Astrocyte (in vitro differentiated cells and primary cell): ENCODE results near the gene SNED1. TPM values are rescaled to one million over a fixed set of nuclear protein-coding genes. Genes with fewer than 3 reads are reported as not detected.

Experiments
- DNase-seq: peaks from one replicate; pipeline ENCODE4 v3.0.0-alpha.2; 2010; ENCODE audit warnings: low read depth
- FAIRE-seq: peaks from 2 replicates; lab custom pipeline; 2011; peaks lifted over from hg19 to GRCh38; lab: Jason Lieb, UNC
- H2AFZ ChIP-seq: 2 replicates; pipeline ENCODE4 v1.6.0; 2012; ENCODE audit warnings: low read depth, low read length, inconsistent platforms
- H3K27ac ChIP-seq: 2 replicates; pipeline ENCODE4 v1.5.1; 2011; ENCODE audit warnings: low read depth, low read length, inconsistent platforms
- H3K27me3 ChIP-seq: 2 replicates; pipeline ENCODE4 v1.6.0; 2011; ENCODE audit warnings: low read length, inconsistent platforms; ENCODE audit not compliant: insufficient read depth
- H3K36me3 ChIP-seq: 2 replicates; pipeline ENCODE4 v1.5.1; 2011; ENCODE audit warnings: low read length, inconsistent platforms; ENCODE audit not compliant: insufficient read depth
- H3K4me1 ChIP-seq: 2 replicates; pipeline ENCODE4 v1.5.1; 2011; ENCODE audit warnings: low read length, inconsistent platforms; ENCODE audit not compliant: insufficient read depth
- H3K4me2 ChIP-seq: 2 replicates; pipeline ENCODE4 v1.6.0; 2012; ENCODE audit warnings: low read length, inconsistent platforms
- H3K4me3 ChIP-seq: 2 replicates; pipeline ENCODE4 v1.5.1; 2011; ENCODE audit warnings: low read depth, mild to moderate bottlenecking, low read length, inconsistent platforms; ENCODE audit not compliant: insufficient read depth
- H3K79me2 ChIP-seq: 2 replicates; pipeline ENCODE4 v1.6.0; 2012; ENCODE audit warnings: mild to moderate bottlenecking, low read length, inconsistent platforms; ENCODE audit not compliant: insufficient read depth
- H3K9ac ChIP-seq: 2 replicates; pipeline ENCODE4 v1.6.0; 2012; ENCODE audit warnings: mild to moderate bottlenecking, low read length, inconsistent platforms
- H3K9me3 ChIP-seq: 2 replicates; pipeline ENCODE4 v1.5.1; 2012; ENCODE audit warnings: low read depth, mild to moderate bottlenecking, low read length, inconsistent platforms; ENCODE audit not compliant: insufficient read depth
- H4K20me1 ChIP-seq: 2 replicates; pipeline ENCODE4 v1.6.0; 2012; ENCODE audit warnings: low read length, inconsistent platforms; ENCODE audit not compliant: insufficient read depth
- H3K27ac Mint-ChIP-seq: one replicate; pipeline ENCODE4 v1.8.0; 2021; ENCODE audit warnings: mild to moderate bottlenecking, mixed read lengths; ENCODE audit not compliant: unreplicated experiment
- H3K27me3 Mint-ChIP-seq: one replicate; pipeline ENCODE4 v1.8.0; 2021; ENCODE audit warnings: low read depth, mixed read lengths; ENCODE audit not compliant: unreplicated experiment
- H3K36me3 Mint-ChIP-seq: one replicate; pipeline ENCODE4 v1.8.0; 2021; ENCODE audit warnings: low read depth, mixed read lengths; ENCODE audit not compliant: unreplicated experiment
- H3K4me1 Mint-ChIP-seq: one replicate; pipeline ENCODE4 v1.8.0; 2021; ENCODE audit warnings: low read depth, mixed read lengths; ENCODE audit not compliant: unreplicated experiment
- H3K4me3 Mint-ChIP-seq: one replicate; pipeline ENCODE4 v1.8.0; 2021; ENCODE audit warnings: mild to moderate bottlenecking, moderate library complexity, mixed read lengths; ENCODE audit not compliant: unreplicated experiment
- H3K9me3 Mint-ChIP-seq: one replicate; pipeline ENCODE4 v1.8.0; 2021; ENCODE audit warnings: mild to moderate bottlenecking, mixed read lengths; ENCODE audit not compliant: unreplicated experiment
- CTCF ChIP-seq: IDR thresholded peaks from 2 replicates; pipeline ENCODE4 v1.5.1; 2011; ENCODE audit warnings: low read depth, mild to moderate bottlenecking, inconsistent platforms, low read length, moderate library complexity; ENCODE audit not compliant: insufficient read depth
- EZH2 ChIP-seq: IDR thresholded peaks from 2 replicates; pipeline ENCODE4 v1.6.1; 2012; ENCODE audit warnings: mild to moderate bottlenecking, low read length, inconsistent platforms; ENCODE audit not compliant: insufficient read depth
- total RNA-seq: library from RNA; stranded (reverse); gene quantifications from 2 replicates; pipeline ENCODE4 v1.2.1, GENCODE V29; 2021

SNED1 gene
- total RNA-seq, 1 donor from 2014 or later: 0.23 TPM

GRCh38 chr2:240997141-240997855 lies 1.1 kb upstream of the SNED1 start:
- Histone ChIP-seq H3K4me2 (peak overlapping the region; percentile 91), H2AFZ (peak overlapping the region; percentile 97), H3K9me3 (no peaks in the 10 kb centered on the region), H3K4me1 (peaks cover 8% of the 10 kb centered on the region), H4K20me1 (peaks cover 18% of the 10 kb centered on the region), H3K79me2 (no peaks in the 10 kb centered on the region), H3K36me3 (no peaks in the 10 kb centered on the region), H3K4me3 (no peak overlapping the region), H3K27ac (no peak overlapping the region), H3K27me3 (no peaks in the 10 kb centered on the region), H3K9ac (no peak overlapping the region)
- DNase-seq (no peak), FAIRE-seq (no peak)
- no peaks in the 10 kb centered on the region for H3K36me3 Mint-ChIP-seq
- H3K4me3 Mint-ChIP-seq: peak overlapping the region; percentile 9
- TF ChIP-seq CTCF (no peak), EZH2 (no peak)
- peaks cover 7% of the 10 kb centered on the region for H3K9me3 Mint-ChIP-seq
- H3K27me3 Mint-ChIP-seq: peaks cover 46% of the 10 kb centered on the region
- no peaks in the 10 kb centered on the region for H3K4me1 Mint-ChIP-seq
- H3K27ac Mint-ChIP-seq: no peak overlapping the region

GRCh38 chr2:240998706-240998994 lies 232 bp downstream of the SNED1 start:
- peak overlapping the region; percentile 47 for H2AFZ ChIP-seq
- no peaks in the 10 kb centered on the region for H3K4me1 Mint-ChIP-seq
- H3K4me3 Mint-ChIP-seq: no peak overlapping the region

More at GRCh38 chr2:240998706-240998994, 232 bp downstream of the SNED1 start:
- TF ChIP-seq EZH2 (no peak), CTCF (no peak)
- H3K4me2 ChIP-seq: peak overlapping the region; percentile 91
- no peaks in the 10 kb centered on the region for H3K79me2 ChIP-seq
- H3K9me3 ChIP-seq: peaks cover 5% of the 10 kb centered on the region
- H4K20me1 ChIP-seq: peaks cover 18% of the 10 kb centered on the region
- H3K27ac Mint-ChIP-seq: no peak overlapping the region
- H3K27me3 Mint-ChIP-seq: peaks cover 50% of the 10 kb centered on the region
- FAIRE-seq (no peak), DNase-seq (no peak)
- no peaks in the 10 kb centered on the region for H3K27me3 ChIP-seq
- peaks cover 8% of the 10 kb centered on the region for H3K4me1 ChIP-seq
- no peaks in the 10 kb centered on the region for H3K36me3 Mint-ChIP-seq
- H3K27ac ChIP-seq: no peak overlapping the region
- H3K9me3 Mint-ChIP-seq: peaks cover 18% of the 10 kb centered on the region
- H3K9ac ChIP-seq: peak overlapping the region; percentile 31
- no peaks in the 10 kb centered on the region for H3K36me3 ChIP-seq
- peak overlapping the region; percentile 59 for H3K4me3 ChIP-seq
